NCI-H345 treated with DMSO at 0.1 percent for 48 hours (cell line): ENCODE measurements around the gene PROM1.

Source experiments
- DNase-seq: peaks from one replicate; lab custom pipeline; 2025; ENCODE audit not compliant: unreplicated experiment; lab: John Stamatoyannopoulos, UW

Gene PROM1

DNA sequence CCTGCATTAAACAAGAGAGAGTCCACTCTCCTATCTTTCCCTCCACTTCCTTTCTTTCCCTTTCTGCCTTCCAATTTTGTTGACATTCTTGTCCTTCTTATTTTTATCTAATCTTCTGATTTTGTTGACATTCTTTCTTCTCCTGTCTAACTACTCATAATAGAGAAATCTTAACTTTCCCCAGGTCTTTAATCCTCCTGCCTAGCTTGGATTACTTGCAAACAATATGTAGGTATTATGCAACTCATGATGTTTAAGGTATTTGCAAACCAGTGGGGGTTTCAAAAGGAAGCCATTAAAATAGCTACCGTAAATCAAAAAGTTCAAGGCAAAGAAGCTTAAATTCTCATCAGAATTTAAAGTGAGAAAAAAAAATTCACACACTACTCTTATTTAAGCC lies 53.9 kb downstream of the PROM1 start:
- DNase-seq, result no peak

- no peak for DNase-seq
Measured at GRCh38 chr4:16029262-16029661, 54.6 kb downstream of the PROM1 start.

DNA sequence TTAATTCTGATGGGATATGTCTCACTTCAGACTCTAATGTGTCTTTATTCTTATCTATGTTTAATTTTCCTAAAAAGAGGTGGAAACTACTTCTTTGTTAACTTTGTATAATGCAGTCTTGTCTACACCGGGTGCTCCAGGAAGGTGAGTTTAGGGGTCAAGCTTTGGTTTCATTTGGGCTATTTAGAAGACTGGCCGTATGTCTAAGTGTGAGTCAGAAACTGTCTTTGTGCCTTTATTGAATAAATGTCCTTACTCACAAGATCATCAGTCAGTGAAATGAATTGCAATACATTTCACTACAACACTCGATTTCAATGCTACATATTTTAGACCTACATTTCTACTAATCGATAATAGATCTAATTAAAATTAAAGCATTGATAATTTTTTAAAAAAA lies 56.2 kb downstream of the PROM1 start:
- DNase-seq, result no peak

- no peak for DNase-seq
Measured at GRCh38 chr4:16027114-16027513, 56.7 kb downstream of the PROM1 start.

- no peak for DNase-seq
Measured at GRCh38 chr4:16026160-16026761, 57.6 kb downstream of the PROM1 start.

- DNase-seq, result no peak
Measured at GRCh38 chr4:16025268-16025667, 58.6 kb downstream of the PROM1 start.

- no peak for DNase-seq
Measured at GRCh38 chr4:16023776-16024408, 59.9 kb downstream of the PROM1 start.

DNA sequence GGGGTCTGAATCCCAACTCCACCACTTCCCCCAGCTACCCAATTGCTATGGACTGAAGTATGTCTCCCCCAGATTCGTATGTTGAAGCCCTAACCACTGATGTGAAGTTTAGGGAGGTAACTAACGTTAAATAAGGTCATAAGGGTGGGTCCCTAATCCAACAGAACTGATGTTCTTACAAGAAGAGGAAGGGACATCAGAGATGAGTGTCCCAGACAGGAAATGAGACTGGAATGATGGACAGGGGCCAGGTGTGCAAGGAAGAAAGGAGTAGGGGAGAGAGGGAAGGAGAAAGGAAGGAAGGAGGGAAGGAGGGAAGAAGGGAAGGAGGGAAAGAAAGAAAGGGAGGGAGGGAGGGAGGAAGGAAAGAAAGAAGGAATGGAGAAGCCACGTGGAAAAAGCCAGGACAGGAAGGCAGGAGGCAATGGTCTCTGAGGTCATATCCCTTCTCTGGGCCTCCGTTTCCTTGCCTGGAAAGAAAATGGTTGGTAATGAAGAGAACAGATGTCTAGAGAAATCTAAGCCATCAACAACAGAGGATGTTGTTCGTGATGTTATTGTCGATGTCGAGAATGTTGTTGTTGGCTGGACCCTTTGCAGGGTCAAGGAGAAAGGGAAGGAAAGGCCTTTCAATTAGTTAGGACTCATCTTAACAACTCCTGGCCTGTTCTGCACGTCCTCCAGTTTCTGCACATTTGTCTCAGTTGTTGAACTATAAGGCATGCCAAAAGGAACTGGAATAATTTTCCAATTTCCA lies 61.8 kb downstream of the PROM1 start:
- no peak for DNase-seq

DNA sequence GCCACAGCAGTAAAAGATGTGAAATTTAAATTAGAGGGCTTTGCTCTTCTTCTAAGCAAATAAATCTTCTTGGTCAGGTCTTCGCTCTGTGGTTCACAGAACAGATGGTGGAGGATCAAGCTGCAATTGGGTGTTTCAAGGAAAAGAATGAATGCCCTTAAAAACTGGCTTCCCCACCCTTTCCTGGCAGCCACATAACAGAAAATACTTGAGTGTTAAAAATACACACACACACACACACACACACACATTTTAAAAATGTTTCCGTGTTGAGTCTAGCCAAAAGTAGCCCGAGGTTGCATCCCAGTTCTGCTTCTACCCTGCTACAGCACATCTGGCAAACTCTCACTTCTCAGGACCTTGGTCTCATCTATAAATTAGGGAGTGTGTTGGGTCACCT lies 64.2 kb downstream of the PROM1 start:
- DNase-seq, result no peak

DNA sequence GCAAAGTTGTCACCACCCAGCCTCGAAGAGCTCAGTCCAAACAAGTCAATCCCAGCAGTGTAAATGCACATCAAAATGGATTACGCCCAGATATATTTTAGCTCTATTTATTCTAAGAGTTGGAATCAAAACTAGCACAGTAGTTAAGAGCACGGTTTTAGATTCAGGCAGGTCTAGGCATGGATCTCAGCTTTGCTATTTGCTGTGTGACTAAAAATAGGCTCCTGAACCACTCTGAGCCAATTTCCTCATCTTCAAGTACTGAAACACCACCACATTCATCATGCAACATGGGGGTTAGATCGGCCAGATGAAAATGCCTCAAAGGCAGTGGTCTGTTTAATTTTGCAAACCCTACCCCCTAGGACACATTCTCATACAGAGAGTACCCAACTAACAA lies 65.0 kb downstream of the PROM1 start:
- DNase-seq, result no peak

DNA sequence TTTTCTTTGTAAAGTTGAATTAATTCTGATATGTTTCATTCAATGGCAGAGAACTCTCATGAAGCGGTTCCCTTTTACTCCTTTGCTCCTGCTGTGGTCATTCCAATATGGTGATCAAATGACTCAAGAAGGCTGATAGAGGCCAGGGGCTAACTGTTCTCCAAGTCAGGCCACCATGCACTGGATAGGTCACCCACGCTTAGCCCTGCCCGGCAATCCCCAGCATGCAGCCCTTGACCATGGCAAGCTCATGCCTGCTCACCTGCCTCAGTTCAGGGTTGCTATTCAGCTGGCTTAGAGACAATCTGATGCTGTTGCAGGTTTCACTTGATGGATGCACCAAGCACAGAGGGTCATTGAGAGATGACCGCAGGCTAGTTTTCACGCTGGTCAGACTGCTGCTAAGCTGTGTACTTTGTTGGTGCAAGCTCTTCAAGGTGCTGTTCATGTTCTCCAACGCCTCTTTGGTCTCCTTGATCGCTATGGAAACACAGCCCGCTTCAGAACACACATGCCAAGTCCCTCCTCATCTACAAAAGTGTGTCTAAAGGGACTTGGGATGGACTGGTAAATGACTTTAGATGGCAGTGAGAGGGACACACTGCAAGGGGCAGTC lies 65.7 kb downstream of the PROM1 start:
- DNase-seq, result no peak

DNA sequence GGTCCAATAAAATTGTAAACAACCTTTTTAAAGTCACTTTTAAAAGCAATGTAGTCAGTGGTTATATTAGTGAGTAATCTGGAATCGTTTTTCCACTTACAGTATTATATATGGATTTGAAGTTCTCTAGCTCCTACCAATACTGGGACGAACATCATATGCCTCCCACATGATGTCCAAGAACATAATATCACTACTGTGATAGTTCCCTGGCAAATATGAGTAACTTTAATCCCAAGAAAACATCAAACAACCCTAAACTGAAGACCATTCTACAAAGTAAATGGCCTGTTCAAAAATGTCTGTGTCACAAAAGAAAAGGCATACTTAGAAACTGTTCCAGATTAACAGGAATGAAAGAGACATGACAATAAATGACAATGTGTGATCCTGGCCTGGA lies 67.3 kb downstream of the PROM1 start:
- no peak for DNase-seq

DNA sequence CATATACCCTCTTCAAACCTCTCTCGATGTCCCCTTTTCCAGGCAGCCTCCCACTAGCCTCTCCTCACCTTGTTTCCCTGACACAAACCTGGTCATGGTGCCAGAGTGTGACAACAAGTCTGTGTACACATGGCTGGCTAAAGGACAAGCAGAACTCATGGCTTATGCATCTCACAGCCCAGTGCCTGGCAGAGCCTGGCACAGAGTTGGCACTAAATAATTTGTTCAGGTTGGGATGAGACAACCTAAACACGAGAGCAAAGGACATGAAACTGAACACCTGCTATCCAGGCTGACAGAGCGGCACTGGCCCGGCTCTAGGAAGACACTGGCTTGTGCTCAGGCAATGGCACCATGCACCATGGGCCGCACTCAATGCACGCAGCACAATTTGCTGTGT lies 72.7 kb downstream of the PROM1 start:
- no peak for DNase-seq

- DNase-seq, result no peak
Measured at GRCh38 chr4:16009153-16009552, 74.7 kb downstream of the PROM1 start.

GRCh38 chr4:16007471-16008095 lies 76.2 kb downstream of the PROM1 start:
- DNase-seq, result no peak

GRCh38 chr4:16006771-16007446 lies 76.9 kb downstream of the PROM1 start:
- no peak for DNase-seq

- no peak for DNase-seq
Measured at GRCh38 chr4:16005676-16006075, 78.1 kb downstream of the PROM1 start.

DNA sequence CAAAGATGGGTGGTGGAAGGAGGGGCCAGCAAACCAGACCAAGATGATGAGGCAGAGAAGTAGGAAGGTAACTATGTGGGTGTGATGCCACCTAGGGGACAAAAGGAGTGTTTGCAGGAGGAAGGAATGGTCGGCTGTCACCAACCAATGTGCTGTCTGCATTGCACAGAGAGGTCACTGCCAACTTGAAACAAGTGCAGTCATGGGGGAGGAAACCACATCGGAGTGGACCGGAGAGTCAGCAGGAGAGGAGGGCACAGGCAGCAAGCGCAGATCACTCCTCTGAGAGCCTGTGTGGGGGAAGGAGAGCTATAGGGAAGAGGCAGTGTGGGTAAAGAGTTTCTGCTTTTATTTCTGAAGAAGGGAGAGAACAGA lies 82.4 kb downstream of the PROM1 start:
- no peak for DNase-seq

- no peak for DNase-seq
Measured at GRCh38 chr4:16000708-16001483, 82.9 kb downstream of the PROM1 start.

DNA sequence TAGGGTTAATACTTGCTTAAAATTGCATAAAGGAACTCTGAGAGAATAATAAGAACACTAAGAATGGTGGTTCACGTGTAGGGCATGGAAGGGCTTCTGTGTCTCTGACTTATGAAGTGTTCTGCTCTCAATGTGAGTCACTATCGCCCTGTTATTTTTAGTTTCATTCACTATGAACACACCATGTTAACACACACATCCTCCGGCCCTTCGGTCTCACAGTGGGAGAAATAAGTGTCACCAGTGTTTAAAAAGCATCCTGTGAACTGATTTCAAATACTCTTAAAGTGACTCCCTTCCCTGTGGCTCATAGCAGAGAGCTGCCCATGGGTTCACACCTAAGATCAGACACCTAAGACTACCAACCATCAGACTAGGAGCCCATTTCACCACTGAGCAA lies 87.0 kb downstream of the PROM1 start:
- no peak for DNase-seq
